GM18951 (cell line): ENCODE data around the gene ATG5.
"Not testable (repeated sequence)": the region's sequence is repeated elsewhere in the genome, so short reads cannot be mapped to it uniquely, and the experiment has no call there.

Source experiments
- POLR2A ChIP-seq: IDR thresholded peaks from 4 replicates; pipeline ENCODE4 v1.6.1; 2011; ENCODE audit warnings: mild to moderate bottlenecking; ENCODE audit not compliant: insufficient read length, insufficient read depth; ENCODE audit errors: extremely low read depth
- in situ Hi-C: fragments of 300-500 bp; cut with MboI; formaldehyde crosslinking; loops from one replicate; pipeline ENCODE4 v1.12.0; 2022; ENCODE audit warnings: low sequenced_read_pairs, mixed read lengths, inconsistent platforms; ENCODE audit not compliant: unreplicated experiment

The ATG5 gene

DNA sequence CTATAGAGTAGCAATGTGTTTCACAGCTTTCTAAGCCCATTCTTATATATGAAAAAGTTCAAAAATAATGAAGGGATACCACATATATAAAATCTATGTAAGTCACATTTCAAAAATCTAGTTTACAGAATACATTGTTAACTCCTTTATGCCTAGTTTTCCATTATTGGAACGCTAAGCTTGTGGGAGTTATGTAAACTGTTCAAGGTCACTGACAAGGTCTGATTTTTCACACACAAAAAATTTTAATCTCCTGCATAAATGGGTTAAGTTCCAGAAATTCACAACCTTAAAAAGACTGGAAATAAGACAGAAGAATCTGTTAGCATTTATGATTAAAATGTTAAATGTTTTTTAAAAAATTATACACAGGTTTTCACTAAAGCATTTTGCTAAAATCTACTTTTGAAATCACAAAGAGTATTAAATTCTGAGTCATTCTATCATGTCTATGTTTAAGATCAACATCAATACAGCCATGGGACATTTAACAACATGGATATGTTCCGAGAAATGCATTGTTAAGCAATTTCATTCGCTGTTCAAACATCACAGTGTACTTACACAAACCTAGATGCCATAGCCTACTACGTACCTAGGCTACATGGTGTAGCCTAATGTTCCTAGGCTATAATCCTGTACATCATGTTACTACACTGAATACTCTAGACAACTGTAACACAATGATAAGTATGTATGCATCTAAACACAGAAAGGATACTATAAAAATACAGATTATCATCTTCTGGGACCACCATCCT lies 25.4 kb downstream of the ATG5 start:
- in situ Hi-C loops = loop anchor here (10.0 to 25.0 kb wide), 3 partner anchors 65 to 1213 kb away; no protein-coding TSS in a partner anchor
- no peak for TF ChIP-seq POLR2A

DNA sequence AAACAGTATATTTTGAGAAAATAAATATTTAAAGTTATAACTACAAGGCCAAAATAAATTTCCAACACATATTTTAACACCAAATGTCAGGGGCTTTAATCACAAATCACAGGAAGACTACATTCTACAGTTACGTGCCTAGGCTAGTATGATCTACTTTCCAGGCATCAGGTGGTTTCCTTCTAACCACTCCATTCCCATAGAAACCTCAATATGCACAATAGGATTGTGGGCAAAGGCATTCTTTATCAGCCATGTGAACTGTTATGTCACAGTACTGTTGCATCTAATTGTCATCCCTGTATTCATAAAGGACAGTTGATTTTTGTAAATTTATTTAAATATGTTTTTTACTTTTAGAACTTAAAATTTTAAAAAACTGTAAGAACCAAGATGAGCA lies 32.4 kb downstream of the ATG5 start:
- TF ChIP-seq POLR2A = no peak
- in situ Hi-C loops = no loop called here

- TF ChIP-seq POLR2A = no peak
- in situ Hi-C loops = no loop called here
These were observed 34.6 kb downstream of the ATG5 start for GRCh38 chr6:106290954-106291353.

DNA sequence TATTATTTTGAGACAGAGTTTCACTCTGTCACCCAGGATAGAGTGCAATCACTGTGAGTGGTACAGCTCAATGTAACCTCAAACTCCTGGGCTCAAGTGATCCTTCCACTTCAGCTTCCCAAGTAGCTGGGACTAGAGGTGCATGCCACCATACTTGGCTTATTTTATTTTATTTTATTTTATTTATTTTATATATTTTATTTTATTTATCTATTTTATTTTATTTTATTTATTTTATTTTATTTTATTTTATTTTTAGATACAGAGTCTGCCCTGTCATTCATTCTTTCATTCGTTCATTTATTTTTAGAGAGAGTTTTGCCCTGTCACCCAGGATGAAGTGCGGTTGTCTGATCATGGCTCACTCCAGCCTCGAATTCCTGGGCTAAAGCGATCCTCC lies 35.5 kb downstream of the ATG5 start:
- no peak for TF ChIP-seq POLR2A
- in situ Hi-C loops = no loop called here

DNA sequence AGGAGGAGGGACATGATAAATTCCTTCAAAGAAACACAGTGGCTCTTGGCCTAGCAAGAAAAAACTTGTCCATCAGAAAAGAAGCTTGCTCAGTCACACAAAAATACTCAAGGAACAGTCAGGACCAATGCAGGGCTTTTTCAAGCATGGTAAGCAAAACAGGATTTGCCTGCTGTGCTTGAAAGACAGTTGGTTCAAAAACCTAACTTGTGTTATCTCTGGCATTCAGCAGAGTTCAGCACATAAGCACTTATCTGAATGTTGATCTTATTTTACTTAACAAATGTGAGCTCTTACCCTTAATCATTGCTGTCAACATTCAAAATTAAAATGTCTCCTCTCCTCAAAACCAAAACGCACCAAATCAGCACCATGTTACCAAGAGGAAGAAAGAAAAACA lies 38.3 kb downstream of the ATG5 start:
- in situ Hi-C loops = no loop called here
- no peak for TF ChIP-seq POLR2A

DNA sequence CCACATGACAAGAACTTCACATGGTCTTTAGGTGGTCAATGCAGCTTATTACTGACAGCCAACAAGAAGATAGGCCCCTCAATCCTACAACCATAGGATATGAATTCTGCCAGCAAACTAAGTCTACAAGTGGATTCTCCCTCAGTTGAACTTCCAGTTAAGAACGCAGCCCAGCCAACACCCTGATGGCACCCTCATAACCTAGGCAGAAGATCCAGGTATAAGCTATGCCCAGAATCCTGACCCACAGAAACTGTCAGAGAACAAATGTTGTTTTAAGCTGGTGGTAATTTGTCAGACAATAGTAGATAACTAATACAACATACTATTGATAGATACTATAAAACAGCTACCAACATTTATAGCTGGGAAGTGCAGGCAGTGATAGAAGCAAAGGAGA lies 38.8 kb downstream of the ATG5 start:
- TF ChIP-seq POLR2A = no peak
- in situ Hi-C loops = no loop called here

DNA sequence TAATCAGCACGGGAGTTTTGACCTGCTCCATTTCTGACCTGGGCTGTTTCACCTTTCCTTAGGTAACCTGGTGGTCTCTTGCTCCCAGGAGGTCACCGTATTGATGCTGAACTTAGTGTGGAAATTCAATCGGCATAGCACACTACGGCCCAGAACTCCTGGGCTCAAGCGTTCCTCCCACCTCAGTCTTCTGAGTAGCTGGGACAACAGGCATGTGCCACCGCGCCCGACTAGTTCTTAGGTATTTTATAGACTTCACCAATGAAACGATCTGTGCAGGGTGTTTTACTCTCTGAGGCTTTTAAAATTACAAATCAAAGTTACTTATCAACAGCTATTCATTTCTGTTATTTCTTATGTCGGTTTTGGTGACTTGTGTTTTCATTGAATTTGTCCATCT lies 42.1 kb downstream of the ATG5 start:
- TF ChIP-seq POLR2A = no peak
- in situ Hi-C loops = no loop called here

DNA sequence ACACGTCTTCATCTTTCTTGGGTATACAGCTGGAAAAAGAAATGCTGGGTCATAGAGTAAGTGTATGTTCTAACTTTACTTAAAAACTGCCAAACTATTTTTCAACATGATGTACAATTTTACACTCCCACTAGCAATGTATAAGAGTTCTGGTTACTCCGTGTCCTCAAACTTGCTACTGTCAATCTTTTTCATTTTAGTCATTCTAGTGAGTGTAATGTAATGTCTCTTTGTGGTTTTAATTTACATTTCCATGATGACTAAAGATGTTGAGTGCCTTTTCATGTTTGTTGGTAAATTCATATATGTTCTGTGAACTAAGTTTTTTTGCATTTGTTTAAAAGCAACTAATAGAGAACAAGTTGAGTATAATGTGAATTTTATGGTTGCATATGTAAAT lies 43.9 kb downstream of the ATG5 start:
- in situ Hi-C loops = no loop called here
- TF ChIP-seq POLR2A = no peak

DNA sequence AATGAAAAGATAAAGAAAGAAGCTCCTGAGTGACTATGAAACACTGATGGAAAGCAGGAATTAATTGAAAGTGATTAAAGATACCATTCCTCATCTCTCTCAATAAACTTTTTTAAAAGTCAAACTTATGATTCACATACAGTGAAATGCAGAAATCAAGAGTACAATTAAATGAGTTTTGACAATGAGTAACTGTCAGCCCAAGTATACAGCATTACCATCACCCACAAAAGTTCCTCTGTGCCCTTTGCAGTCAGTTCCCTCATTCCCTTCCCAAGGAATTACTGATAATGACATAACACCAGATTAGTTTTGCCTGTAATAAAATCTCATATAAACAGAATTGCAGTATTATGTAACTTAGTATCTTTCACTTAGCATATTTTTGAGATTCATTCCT lies 44.5 kb downstream of the ATG5 start:
- TF ChIP-seq POLR2A = no peak
- in situ Hi-C loops = no loop called here

- in situ Hi-C loops = no loop called here
These were observed 46.4 kb downstream of the ATG5 start for GRCh38 chr6:106279179-106279578.

DNA sequence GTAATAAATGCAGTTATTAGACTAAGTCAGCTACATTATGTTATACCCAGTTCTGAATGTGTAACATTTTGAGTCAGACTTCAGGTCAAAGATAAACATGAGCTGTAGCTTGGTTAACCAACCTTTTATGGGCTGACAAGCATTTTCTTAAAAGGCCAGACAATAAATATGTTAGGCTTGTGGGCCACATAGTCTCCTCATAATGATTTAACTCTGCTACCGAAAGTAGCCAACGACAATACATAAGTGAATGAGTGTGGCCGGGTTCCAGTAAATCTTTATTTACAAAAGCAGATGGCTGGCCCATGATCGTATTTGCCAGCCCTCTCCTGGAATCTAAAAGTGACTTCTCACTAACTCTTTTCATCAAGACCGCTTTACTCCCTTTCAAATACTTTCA lies 49.9 kb downstream of the ATG5 start:
- in situ Hi-C loops = no loop called here
- TF ChIP-seq POLR2A = no peak

More at GRCh38 chr6:106279179-106279578, 46.4 kb downstream of the ATG5 start:
- TF ChIP-seq POLR2A = no peak

- in situ Hi-C loops = no loop called here
- no peak for TF ChIP-seq POLR2A
These were observed 52.5 kb downstream of the ATG5 start for GRCh38 chr6:106273087-106273486.

- in situ Hi-C loops = no loop called here
- TF ChIP-seq POLR2A = no peak
These were observed 53.3 kb downstream of the ATG5 start for GRCh38 chr6:106272287-106272686.

- TF ChIP-seq POLR2A = no peak
- in situ Hi-C loops = no loop called here
These were observed 55.1 kb downstream of the ATG5 start for GRCh38 chr6:106270414-106270813.

GRCh38 chr6:106269268-106269919 lies 56.2 kb downstream of the ATG5 start:
- in situ Hi-C loops = not testable (repeated sequence)

GRCh38 chr6:106268500-106268899 lies 57.1 kb downstream of the ATG5 start:
- in situ Hi-C loops = not testable (repeated sequence)

DNA sequence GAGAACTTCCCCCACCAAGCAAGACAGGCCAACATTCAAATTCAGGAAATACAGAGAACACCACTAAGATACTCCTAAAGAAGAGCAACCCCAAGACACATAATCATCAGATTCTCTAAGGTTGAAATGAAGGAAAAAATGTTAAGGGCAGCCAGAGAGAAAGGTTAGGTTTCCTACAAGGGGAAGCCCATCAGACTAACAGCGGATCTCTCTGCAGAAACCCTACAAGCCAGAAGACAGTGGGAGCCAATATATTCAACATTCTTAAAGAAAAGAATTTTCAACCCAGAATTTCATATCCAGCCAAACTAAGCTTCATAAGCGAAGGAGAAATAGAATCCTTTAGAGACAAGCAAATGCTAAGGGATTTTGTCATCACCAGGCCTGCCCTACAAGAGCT lies 61.1 kb downstream of the ATG5 start:
- in situ Hi-C loops = not testable (repeated sequence)

DNA sequence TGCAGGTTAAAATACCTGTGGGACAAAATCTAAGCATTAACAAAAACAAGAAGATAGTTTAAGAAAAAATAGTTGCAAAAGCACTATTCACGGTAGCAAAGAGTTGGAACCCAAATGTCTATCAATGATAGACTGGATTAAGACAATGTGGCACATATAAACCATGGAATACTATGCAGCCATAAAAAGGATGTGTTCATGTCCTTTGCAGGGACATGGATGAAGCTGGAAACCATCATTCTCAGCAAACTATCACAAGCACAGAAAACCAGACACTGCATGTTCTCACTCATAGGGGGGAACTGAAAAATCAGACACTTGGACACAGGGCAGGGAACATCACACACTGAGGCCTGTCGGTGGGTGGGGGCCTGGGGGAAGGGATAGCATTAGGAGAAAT lies 65.8 kb downstream of the ATG5 start:
- in situ Hi-C loops = not testable (repeated sequence)
